ENCODE measurements around the gene ADAM10.
"Not testable (repeated sequence)": the region's sequence is repeated elsewhere in the genome, so short reads cannot be mapped to it uniquely, and the experiment has no call there.

ADAM10 gene

DNA sequence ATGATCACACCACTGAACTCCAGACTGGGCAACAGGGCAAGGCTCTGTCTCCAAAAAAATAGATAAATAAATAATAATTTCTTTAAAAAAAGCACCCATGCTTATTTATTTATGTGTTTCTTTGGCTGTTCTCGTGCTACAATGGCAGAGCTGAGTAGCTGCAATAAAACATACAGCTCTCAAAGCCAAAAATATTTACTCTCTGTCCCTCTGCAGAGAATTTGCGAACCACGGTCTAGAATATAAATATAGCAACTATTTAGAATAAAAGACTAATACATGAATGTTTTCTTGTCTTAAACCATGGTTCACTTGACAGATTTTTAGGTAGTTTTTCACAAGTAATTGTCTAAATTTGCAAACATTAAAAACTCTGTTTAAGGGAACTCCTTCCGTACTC, 72.7 kb downstream of the ADAM10 start:
- DNase-seq (ENCODE audit: low read depth): no peak

DNA sequence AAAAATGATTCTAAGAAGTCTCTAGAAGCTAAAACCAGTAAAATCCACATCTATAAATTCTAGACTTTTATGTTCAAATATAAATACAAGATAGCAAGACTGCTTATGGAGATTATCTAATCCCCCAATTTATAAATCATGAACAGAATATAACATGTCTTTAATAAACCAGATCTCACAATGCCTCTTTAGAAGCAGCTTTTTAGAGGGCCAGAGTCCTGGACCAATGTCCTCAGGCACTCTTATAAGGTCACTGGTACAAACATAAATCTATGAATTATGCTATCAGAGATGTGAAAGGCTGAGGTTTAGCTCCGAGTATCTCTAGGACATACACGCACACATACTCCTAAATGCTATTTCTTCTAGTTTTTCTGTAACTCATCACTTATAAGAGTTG, 78.3 kb downstream of the ADAM10 start:
- DNase-seq (ENCODE audit: low read depth): no peak

DNA sequence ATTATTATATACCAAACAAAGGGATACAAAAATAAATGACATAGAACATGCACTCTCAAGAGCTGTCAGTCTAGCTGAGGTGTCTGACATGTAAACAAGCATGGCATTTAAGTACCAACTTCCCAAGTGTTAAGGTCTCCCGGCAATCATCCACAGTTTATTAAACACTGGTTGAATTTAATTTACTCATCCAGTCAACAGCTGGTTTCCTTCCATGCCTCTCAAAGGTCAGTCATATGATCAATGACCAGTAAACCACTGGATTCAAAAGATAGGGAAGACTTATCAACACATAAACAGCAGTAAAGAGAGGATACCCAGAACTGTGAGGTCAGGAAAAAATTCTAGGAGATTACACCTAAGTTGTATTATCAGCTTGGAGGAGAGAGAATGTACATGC, 80.4 kb downstream of the ADAM10 start:
- DNase-seq (ENCODE audit: low read depth): no peak

DNA sequence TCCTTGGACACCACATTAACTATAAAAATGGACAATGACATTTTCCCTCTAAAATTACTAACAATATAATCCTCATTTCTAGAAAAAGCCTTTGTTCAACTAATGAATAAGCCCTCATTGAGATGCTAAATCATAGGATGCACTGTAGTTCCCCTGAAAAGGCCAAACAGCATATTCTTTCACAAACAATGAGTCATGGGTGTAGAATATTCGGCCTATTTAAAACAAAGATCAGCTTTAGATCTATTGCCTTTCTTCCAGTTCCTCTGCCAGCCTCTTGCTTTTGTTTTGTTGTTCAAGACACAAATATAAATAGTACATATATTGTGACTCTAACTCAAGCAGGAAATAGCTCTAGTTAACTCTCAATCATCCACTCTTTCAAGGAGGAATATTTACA, 82.5 kb downstream of the ADAM10 start:
- DNase-seq (ENCODE audit: low read depth): peak; percentile 50

DNA sequence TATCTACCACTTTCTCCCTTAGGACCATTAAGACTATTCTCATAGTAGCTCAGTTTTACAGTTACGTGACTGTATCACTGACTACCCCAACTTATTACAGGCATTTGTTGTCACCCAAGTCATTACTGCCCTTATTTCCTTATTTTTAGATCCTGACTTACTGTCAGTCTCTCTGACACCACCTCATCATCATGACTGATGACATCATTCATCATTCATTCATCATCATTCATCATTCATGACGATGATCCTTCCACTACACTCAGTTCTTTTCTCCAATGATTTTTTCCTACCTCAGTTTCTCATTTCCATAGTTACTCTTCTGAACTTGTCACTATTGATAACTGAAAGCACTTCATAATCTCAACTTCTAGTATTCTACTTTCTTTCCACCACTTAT, 83.8 kb downstream of the ADAM10 start:
- DNase-seq (ENCODE audit: low read depth): no peak

DNA sequence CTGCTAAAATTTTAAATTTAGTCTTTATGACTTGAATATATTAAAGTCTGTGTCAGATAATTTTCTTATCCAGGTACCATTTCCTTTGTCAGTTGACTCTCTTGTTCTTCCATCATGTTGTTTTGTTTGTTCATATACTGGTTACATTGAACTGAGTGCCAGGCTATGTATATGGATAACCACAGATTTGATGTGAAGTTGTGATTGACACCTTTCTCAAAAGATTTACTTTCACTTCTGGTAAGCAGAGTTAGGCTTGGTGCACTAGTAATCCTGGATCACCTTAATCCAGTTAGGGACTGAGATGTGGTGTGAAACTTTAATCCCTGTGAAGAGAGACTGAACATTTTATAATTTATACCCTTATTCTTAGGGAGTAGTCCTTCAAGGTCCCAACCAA, 99.4 kb downstream of the ADAM10 start:
- no peak for DNase-seq (ENCODE audit: low read depth)

DNA sequence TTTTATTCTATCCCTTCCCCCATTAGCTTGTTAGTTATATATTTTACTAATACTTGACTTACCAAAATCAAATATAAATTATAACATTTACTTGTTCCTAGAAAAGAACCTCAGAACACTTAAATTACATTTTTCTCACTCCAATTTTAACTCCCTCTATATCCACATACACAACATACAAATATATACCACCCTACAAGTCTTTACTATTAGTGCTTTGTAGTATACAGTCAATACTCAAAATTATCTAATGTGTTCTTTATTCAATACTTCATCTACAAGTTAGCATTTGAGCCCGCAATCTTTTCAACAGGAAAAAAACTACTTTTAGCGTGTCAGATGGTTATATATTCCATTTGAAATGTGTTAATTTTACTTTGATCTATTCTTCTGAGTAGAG, 100.3 kb downstream of the ADAM10 start:
- no peak for DNase-seq (ENCODE audit: low read depth)

DNA sequence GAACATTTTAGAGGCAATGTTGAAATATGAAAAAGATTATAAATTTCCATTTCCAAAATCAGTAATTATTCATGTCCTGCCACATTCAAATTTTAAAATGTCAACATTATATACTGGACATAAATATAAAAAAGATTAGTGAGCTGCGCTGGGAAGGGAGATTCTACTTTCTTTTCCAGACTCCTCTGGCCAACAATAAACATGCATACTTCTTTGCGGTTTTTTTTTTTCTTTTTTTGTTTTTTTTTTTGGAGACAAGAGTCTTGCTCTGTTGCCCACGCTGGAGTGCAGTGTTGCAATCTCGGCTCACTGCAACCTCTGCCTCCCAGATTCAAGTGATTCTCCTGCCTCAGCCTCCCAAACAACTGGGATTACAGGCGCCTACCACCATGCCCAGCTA, 105.5 kb downstream of the ADAM10 start:
- no peak for DNase-seq (ENCODE audit: low read depth)

DNA sequence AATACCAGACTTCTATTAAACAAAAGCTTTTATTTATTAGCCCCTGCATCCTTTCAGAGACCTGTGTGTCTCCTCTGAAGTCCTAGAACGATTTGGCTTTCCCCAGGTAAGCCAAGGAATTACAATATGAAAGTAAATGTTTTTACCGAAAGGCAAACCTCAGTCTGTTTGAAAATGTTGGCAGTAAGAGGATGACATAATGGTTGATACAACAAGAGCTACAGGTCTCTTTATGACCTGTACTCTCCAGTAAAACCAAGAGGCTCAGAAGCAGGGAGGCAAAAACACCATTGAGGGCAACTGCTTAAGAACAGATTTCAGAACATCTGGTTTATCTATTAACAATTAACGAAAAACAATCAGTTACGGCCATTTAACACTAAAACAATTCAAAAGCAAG, 107.8 kb downstream of the ADAM10 start:
- no peak for DNase-seq (ENCODE audit: low read depth)

DNA sequence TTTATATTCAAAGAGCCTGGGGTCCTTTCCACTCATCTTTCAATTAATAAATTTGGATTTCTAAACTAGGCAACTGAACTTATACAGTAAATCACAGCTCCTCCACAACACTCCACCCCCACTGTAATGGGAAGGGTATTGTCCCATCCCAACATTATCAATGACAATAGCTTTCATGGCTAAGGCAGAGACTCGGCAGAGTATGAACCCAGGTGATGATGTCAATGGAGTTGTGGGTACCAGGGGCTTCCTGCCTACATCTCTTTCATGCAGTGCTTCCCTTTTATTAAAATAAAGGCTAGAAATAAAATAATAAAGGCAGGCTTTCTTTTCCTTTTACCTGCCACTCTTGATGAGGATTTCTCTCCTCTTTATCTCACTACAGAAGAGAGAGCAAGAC, 109.5 kb downstream of the ADAM10 start:
- no peak for DNase-seq (ENCODE audit: low read depth)

DNA sequence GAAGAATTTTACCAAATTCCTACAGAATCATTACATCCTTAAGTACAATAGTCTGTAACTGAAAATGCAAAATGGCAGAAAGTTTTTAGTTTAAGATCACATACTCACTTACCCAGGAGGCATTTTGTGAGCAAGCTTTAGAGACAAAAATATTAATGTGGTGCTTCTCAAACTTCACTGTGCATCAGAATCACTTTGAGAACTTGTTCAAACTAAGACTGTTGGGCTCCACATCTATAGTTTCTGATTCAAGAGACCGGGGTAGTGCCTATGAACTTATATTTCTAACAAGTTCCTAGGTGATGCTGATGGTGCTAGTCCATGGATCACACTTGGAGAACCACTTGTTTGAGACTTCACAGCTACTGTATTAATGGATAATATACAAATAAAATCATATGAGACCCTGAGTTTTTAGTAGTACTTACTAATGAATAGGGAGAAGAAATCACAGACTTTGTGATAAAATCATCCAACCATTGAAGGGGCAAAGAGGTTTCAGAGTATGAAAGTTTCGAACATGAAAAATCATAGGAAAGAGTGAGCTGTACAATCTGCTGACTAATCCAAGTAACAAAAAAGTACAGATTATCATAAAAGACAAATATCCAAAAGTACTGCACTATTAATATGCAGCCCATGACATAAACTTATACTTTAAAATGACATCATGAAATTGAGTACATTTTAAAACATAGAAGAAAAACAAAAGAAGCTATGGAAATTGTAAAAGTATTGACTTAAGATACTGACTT, 110.3 kb downstream of the ADAM10 start:
- no peak for DNase-seq (ENCODE audit: low read depth)

DNA sequence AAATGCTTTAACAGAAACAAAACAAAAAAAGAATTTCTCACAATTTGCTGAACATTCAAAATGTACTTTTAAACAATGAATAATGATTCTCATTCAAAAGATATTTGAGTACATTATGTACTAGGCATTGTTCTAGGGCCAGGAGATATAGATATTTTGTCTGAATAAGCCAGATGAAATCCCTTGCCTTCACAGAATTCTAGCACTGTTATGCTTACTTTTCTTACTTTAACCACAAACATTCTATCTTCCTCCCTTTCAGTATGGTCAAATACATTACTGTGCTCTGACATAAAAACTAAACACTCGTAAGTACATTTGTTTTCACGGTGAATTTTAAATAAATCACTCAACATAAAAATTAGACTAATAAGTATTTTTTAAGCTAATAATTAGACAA, 116.7 kb downstream of the ADAM10 start:
- DNase-seq (ENCODE audit: low read depth): peak; percentile 83

DNA sequence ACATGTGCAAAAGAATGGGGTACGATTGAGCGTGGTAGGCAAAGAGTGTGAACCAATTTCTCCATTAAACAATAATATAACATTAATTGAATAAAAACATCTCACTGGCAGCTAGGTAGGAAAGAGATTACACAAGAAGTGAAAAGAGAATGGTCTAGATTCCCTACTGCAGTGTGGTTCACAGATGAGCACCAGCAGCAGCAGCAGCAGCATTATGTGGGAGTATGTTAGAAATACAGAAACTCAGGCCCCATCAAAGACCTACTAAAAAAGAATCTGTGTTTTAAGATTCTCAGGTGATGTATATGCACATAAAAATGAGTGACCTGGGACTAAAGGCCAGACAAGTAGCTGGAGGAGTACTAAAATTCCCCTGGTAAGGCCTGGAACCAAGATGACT, 118.2 kb downstream of the ADAM10 start:
- no peak for DNase-seq (ENCODE audit: low read depth)

DNA sequence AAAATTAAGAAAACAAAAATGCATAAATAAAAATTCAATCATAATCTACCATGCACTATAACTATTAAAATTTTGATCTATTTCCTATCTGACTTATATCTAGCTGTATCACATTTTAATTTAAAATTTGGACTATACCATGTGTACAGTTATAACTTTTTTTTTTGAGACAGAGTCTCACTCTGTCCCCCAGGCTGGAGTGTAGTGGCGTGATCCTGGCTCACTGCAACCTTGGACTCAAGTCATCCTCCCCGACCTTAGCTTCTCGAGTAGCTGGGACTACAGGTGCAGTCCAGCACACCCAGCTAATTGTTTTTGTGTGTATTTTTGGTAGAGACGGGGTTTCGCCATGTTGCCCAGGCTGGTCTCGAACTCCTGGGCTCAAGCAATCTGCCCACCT, 119.9 kb downstream of the ADAM10 start:
- DNase-seq (ENCODE audit: low read depth): no peak

DNA sequence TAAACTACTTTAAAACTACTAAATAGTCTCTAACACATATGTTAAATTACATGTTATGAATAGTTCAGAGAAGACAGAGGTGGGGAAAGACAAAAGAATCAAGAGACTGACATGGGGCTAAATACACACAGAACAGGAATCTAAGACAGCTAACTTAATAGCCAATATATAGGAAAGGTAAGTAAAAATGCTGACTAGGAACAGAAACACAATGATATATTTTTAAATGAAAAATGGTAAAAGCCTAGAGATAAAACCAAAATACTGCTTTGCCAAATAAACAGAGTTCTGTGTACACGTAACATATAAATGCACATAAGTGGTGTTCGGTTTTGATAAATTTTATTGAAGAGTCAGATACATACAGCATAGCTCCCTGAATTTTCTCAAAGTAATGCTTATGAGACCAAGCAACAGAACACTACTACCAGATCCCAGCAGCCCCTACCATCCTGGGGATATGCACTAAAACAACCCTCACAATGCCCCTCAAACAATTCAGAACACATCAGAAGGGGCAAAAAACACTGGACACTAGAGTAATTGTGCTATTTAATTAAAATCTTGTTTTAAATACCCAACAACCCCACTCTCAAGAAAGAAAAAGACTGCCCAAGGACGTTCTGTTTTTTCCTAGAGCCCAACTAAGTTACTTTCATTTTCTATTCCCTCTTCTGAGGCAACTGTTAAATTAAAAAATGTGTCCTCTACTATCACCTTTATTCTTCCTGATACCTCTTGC, 121.1 kb downstream of the ADAM10 start:
- peak; percentile 31 for DNase-seq (ENCODE audit: low read depth)

DNA sequence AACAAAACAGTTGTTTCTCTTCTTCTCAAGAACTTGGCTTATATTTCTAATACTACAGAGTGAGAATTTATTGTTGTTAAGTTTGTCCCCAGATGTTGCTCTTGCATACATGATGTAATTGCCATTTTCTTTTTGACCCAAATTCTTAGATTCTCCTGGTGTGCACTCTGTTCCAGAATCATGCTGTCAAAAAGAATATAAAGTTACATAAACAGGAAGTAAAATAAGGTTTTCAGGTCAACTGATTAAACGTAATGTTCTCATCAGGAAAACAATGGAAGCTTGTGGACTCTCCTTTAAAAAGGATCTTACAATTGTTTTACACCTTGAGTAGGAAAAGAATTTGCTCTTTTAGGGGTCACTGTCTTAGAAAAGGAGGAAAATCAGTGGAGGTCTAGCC, 121.8 kb downstream of the ADAM10 start:
- peak; percentile 32 for DNase-seq (ENCODE audit: low read depth)

DNA sequence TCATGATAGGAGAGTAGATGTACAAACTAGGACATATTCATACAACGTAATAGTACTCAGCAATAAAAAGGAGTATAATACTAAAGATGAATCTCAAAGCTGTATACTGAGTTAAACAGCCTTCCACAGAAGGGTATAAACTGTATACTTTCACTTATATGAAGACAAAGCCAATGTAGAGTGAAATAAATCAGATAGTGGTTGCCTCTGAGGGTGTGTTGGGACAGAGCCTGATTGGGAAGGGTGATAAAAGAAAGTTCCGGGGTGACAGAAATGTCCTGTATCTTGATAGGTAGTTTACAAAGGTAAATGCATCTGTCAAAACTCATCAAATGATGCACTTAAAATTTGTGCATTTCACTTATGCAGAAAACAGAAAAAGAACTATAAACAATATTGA, 122.5 kb downstream of the ADAM10 start:
- DNase-seq (ENCODE audit: low read depth): no peak

DNA sequence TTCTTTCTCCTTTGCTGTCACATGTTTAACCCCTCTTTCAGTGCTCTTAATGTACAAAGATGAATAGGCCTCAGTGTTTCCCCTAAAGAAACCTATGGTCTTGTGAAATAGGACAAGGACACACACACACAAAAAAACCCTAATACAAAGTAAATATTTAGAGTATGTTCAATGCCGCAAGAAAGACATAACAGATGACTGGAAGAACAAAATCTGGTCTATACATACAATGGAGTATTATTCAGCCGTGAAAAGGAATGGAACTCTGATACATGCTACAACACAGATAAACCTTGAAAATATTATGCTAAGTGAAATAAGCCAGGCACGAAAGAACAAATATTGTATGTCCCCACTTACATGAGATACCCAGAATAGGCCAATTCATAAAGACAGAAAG, 123.1 kb downstream of the ADAM10 start:
- no peak for DNase-seq (ENCODE audit: low read depth)

DNA sequence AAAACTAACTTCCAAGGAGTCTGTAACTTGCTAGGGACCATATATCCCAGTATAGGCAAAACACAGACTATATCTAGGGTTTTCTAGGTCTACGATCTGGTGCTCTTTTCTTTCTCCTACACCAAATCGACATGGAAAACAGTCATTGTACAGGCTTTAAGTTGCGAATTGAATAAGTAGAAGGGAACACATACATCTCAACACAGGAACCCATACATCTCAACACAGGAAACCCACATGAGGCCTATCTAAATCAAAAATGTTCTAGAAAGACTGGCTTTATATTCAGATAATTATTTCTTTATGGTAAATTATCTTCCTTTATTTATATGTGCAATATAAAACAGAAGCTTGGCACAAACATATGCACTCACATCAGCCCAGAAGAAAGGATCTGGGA, 126.6 kb downstream of the ADAM10 start:
- no peak for DNase-seq (ENCODE audit: low read depth)

DNA sequence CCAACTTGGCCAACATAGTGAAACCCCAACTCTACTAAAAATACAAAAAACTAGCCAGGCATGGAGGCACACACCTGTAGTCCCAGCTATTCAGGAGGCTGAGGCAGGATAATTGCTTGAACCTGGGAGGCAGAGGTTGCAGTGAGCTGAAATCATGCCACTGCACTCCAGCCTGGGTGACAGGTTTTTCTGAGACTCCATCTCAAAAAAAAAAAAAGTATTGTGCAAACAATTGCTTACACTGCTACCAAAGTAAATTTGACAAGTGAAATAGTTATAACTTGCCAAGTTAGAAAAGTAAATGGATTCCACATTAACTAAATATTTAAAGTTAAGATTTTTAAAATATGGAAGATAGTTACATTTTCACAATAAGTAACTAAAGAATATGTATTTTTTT, 129.2 kb downstream of the ADAM10 start:
- DNase-seq (ENCODE audit: low read depth): not testable (repeated sequence)

DNA sequence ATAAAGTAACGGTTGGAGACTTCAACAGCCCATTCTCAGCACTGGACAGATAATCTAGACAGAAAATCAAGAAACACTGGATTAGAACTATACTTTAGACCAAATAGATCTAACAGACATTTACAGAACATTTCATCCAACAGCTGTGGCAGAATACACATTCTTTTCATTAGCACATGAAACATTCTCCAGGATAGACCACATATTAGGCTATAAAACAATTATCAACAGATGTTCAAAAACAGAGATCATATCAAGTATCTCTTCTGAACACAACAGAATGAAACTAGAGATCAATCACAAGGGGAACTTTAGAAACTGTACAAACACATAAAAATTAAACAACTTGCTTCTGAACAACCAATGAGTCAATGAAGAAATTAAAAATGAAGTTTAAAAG, 133.3 kb downstream of the ADAM10 start:
- no peak for DNase-seq (ENCODE audit: low read depth)

DNA sequence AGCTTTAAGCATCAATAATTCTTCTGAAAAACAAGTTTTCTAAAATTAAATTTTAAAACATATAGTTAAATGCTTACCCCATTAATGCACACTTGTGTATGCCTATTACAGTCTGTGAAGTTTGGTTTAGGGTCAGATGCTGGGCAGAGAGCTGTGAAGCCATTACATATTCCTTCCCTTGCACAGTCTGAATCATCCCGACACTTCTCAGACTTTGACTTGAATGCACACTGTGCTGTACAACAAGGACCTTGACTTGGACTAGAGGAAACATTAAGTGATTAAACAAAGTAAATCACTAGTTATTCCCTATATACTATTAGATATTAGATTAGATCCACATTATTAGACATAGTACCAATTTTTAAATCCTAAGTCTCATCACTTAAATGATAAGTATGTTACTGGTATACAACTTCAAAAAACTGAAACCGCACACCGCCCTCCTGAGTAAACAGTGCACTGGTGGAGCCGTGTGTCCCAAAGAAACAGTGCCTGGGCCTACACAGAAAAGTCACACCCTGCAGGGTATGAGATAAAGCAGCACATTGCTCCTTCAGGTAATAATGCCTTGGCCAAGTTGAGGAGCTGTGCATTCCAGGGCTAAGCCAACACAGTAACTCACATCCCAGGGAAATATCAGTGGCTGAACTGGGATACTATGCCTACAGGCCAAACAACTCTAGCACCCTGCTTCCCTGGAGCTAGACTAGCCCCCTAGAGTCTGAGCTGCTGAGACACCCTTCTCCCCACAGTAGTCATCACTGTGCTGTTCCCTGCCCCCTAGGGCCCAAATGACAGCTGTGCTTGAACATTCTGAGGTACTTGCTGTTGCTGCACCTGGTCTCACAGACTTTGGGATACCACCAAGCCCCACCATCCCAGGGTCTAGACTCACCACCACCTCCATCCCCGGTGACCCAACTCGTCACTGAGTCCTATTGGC, 137.5 kb downstream of the ADAM10 start:
- DNase-seq (ENCODE audit: low read depth): peak; percentile 64

DNA sequence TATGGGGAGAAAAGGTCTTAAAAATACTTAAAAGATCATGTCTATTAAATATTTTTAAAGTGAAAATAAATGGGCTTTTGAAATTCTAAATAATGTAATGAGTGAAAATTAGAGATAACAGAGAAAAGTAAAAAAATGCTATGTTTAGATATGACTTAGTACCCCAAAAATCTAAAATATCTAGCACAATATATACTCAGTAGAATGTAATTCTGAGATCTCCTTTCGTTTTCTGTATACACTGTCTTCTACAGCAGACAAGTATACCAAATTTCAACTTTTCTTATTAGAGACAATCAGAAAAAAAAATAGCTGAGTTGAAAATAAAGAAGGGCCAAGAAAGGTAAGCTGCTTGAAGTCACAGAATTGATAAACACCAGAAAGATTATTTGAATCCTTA, 140.8 kb downstream of the ADAM10 start:
- DNase-seq (ENCODE audit: low read depth): peak; percentile 55
